Hematopoietic multipotent progenitor cell treated with erythropoietin and hydrocortisone succinate and interleukin-3 and kit ligand, for 8 days (in vitro differentiated cells): Measurements from ENCODE around the gene TRIM42.

Experiments used
- DNase-seq: peaks from one replicate; pipeline ENCODE4 v3.0.0-alpha.2; 2015

Gene TRIM42

DNA sequence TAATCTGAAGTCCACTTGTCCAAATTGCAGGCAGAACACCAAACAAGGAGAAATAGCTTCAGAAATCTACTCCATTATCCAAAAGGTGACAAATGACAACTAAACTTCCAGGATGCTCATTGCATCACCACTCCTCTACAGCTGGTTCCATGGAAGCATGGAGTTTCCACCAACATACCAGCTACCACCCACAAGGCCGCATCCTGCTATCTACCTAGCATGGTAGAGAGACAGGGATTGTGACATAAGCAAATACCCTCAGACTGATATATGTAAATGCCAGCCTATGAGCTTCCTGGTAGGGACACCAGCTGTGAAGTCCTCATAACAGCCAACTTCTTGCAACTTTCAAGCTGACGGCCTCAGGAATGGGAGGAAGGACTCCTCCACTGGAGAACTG lies at the start of gene TRIM42:
TSS of gene TRIM42 (plus strand) at position 301 of the 400 bp plus-strand sequence. CDS start 166 bp downstream, outside the sequence.
- DNase-seq = no peak

DNA sequence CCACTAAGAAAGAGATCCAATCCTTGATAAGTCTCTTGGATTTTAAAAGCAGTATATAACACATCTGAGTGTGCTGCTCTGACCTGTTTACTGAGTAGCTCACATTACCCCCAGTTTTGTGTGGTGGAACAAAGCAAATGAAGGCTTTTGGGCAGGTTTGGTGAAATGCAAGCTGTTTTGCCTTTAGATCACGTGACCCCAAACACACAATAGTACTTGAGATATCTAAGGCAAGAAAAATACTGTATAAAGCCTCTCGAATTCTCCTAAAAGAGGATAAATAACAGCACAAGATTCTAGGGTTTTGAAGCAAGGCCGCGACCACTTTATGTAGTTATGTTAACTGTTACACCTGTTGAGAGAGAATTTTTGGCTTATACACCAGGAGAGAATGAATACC lies 49.3 kb upstream of the TRIM42 start:
- no peak for DNase-seq

DNA sequence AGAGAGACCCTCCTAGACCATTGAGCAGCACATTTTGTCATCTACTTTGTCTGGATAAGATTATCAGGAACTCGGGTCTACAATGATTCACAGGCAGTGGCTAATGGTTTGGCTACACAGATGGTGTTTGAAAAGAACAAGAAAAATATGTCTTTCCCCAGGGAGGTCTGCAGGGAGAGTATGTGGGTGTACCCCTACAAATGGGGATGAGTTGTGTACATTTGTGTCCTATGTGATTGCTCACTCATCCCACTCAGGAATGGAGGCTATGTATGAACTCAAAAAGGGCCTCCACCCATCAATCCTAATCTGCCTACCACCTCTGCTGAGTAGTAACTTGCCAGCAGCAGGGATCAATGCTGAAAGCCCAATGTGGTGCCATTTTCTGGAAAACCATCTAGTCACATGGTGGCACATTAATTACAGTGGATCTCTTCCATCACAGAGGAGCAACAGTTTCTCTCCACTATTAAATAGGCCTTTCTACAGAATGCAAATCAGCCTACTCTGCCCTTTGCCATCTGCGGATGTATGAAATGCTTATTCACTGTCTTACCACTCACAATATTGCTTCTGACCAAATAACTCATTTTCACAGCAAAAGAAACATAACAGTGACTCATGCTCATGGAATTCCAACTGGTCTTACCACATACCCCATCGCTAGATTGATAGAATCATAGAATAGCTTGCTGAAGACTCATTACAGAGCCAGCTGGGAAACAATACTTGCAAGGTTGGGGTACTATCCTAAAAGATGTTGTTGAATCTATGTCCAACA lies 48.3 kb upstream of the TRIM42 start:
- DNase-seq = no peak

DNA sequence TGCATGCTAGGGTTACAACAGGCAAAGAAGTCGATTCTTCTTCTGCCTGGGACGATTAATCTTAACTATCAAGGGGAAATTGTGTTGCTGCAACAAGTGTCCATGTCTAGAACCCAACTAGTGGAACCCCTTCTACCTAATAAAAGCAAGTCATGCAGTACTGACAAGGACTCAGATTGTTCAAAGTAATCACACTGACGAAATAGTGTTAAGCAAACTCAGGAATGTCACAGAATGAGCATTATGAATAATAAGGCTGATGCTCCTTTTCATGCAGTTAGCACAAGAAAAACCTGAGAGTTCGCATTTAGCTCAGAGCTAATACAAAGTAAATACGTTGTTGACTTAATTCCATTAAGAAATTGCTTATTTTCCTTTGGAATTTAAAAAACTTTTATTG lies 47.5 kb upstream of the TRIM42 start:
- no peak for DNase-seq

DNA sequence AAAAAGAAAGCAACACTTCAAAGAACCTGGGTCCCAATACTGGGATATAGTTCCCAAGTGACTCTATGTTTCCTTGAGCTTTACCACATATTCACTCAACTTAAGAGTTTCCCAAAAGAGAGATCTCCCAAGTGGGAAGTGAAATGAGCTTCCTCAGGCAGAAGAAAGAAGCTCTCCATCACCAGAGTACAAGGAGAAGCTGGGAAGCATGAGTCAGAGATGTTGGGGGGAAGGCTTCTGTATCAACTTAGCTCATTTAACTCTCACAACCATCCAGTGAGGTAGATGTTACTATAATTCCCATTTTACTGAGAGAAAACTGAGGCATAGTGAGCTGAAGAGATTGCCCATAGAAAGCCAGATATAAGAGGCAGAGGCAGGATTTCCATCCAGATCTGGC lies 47.0 kb upstream of the TRIM42 start:
- DNase-seq = no peak

DNA sequence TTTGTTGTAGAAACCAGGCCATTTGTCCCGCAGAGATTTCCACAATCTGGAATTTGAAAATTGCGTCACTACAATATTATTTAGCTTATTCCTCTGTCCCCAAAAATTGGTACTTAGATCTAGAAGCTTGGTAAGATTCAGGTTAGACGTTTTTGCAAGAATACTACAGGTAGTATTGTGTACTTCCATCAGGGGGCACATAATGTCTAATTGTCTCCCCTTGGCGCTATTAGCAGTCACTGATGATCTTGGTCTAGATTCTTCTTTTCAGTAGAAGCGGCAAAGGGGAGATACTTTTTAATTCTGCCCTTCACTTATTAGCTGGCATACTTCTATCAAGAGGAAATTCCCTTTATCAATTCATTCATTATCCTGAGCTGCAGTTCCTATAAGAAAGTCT lies 42.6 kb upstream of the TRIM42 start:
- DNase-seq = no peak

DNA sequence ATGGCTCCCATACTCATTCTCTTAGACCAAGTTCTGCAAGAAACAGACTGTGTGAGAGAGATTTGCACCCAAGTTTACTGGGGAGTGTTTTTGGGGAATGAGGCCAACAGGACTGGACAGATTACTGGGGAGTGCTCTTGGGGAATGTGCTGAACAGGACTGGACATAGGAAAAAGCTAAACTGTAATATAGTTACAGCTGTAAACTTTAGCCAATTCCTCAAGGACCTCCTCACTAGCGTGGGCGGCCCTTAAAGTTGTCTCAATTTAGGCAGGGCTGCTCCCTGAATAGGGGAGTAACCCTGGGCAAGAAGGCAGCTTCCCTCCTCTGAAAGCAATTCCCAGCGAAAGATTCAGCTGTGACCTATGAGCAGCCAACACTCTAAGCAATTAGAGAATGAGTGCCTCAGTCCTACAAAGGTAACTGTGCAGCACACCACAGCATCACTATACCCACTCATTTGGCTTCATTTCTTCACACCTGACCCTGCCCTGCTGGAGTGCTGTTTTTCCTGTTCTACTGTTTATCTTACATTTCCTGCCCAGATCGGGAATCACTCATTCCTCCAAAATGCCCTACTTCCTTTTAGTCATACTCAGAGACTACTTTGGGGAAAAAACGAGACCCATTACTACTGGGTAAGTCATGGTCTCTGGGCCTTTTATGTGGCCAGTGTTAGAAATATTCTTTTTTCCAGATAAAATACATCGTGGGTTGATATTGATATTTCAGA lies 41.3 kb upstream of the TRIM42 start:
- no peak for DNase-seq

DNA sequence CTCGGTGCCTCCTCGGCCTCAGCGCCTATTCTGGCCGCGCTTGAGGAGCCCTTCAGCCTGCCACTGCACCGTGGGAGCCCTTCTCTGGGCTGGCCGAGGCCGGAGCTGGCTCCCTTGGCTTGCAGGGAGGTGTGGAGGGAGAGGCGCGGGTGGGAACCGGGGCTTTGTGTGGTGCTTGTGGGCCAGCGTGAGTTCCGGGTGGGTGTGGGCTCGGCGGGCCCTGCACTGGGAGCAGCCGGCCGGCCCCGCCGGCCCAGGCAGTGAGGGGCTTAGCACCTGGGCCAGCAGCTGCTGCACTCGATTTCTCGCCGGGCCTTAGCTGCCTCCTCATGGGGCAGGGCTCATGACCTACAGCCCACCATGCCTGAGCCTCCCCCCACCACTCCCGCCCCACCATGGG lies 26.6 kb upstream of the TRIM42 start:
- DNase-seq = no peak

DNA sequence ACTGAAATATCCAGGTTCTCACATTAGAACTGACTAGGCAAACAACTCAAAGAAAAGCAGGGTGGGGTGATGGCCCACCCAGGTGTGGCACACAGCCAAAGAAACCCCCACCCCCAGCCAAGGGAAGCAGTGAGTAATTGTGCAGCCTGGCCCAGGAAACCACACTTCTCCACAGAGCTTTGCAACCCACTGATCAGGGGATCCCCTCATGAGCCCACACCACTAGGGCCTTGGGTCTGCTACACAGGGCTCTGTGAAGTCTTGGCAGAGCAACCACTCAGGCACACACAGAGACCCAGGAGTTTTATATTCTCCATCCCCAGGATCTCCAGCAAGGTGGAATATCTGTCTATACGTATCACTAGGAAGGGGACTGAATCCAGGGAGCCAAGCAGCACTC lies 22.2 kb upstream of the TRIM42 start:
- no peak for DNase-seq

DNA sequence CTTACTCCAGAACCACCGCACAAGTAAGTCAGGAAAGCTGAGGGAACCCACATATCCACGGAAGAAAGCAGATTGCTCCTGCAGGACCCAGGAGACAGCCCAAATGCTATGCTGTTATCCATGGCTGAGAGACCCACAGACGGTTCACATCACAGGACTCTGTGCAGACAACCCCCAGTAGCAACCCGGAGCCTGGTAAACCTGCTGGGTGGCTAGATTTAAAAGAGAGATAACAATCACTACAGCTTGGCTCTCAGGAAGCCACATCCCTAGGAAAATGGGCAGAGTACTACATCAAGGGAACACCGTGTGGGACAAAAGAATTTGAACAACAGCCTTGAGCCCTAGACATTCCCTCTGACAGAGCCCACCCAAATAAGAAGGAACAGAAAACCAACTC lies 13.8 kb upstream of the TRIM42 start:
- no peak for DNase-seq

DNA sequence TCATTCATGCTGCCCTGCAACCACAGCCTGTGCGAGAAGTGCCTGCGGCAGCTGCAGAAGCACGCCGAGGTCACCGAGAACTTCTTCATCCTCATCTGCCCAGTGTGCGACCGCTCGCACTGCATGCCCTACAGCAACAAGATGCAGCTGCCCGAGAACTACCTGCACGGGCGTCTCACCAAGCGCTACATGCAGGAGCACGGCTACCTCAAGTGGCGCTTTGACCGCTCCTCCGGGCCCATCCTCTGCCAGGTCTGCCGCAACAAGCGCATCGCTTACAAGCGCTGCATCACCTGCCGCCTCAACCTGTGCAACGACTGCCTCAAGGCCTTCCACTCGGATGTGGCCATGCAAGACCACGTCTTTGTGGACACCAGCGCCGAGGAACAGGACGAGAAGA lies 4.7 kb downstream of the TRIM42 start:
- no peak for DNase-seq

DNA sequence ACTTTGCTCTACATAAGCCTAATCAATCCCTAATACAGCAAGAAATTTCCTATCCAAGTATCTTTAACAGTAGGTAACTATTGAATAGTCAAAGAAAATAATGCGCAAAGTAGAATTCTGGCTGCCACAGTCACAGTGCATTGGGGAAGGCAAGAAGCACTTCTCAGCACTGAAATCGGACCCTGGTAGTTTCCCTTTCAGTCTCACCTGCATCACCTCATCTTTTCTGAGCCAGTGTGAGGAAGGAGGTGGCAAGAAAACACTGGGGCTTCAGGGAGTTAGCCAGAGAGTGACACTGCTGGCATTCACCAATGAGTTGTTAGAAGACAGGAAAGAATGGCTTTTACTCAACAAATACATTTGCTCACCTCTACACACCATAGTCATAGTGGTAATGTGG lies 8.3 kb downstream of the TRIM42 start:
- no peak for DNase-seq

DNA sequence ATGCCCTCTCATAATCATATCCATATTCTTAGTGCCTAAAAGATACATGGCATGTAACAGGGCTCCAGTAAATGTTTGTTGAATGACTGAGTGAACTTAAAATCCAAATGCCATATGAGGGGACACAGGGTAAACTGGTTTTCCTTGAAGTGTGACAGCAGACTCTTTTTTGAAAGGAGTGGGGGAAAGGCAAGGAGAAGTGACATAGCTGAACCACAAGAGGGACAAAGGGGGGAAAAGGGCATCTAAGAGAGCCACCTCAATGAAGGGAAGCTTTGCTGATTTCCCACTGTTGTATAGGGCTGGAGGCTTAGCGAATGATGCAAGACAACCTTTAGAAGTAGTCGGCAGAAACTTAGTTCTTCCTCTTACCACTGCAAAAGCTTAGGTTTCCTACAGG lies 9.1 kb downstream of the TRIM42 start:
- DNase-seq = no peak

DNA sequence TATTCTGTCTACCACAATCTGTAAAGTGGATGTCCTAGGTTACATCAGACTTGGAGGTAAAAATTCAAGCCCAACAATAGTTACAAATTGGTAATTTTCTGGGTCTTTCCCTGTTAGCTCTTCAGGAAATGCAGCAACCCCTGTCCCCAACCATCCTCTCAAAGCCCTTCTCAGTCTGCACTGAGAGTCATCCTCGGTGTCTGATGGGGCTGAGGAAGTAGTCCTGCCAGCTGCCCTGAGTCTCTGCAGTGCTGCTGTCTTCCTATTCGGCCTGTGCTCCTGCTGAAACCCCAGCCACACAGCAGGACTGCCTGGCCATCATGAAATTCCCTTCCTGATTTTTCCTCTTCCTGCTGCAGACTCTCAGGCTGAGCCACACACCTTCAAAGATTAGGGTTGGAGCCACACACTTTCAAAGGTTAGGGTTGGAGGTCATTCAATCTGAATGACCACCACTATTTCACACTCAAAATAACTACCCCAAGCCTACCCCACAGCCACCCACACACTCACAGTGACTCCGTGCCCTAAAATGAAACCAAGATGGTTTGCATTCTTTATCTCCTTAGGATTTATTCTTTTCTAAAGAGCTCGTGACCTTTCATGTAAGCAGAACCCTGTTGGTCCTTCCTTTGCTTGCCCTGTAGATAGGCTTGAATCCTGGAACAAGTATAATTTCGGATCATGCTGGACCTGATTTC lies 17.6 kb downstream of the TRIM42 start:
- DNase-seq = no peak

DNA sequence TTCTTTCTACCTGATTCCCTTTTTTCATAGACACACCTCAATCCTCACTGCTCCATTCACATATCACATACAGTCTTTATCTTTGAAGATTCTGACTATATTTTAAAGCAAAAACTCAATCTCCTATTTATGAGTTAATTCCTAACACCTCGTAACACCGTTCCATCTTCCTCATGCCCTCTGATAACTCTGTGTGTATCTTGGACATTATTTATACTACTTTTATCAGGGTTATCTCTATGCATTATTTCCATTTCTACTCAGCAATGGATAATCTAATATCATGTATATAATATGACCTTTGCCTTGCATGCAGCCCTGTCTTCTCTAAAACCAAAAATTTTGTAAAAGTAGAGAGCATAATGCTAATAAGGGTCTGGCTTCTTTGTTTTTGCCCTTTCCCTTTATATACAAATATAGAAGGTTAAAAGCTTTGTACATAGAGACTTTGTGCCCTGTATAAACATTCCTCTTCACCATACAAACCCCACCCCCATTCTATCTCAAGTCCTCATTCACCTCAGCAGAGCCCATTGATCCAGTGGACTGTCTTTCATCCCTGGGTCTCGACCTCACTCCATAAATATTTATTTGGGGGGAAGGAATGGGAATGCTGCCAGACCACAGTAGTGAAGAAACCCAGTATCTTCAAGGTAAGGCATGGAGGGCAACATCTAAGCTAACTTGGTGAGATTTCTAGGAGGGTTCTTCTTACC lies 21.8 kb downstream of the TRIM42 start:
- DNase-seq = no peak

DNA sequence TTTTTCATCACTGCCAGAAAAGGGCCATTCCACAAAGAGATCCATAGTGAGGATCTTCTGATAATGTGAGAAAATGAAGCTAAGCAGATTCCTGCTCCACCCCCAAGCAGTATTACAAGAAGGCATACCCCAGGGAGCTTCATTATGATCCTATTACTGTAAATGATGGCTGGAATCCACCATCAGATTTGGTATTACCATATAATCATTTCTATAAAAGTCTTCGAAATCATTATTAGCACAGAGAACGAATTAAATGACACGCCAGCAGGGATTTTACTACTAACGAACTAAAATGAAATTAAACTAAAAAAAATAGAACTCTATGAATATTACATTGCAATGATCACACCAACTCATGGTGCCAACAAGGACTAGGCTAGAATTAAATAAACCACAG lies 24.4 kb downstream of the TRIM42 start:
- no peak for DNase-seq

DNA sequence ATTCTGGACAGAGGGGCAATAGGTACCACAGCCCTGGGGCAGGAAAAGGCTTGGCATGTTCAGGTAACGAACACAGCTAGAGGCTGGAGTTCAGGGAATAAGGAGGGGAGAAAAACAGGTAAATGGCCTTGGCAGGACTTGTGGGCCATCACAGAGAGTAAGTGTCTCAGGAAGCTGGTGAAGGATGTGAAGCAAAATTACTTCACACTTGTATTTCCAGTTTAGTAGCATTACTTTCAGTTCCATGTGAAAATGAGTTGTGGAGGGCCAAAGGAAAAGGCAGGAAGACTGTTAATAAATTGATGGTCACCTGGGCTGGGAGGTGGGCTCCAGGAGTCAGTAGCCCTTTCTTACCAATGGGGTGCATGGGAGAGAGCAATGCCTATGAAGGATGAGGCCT lies 25.6 kb downstream of the TRIM42 start:
- DNase-seq = no peak

DNA sequence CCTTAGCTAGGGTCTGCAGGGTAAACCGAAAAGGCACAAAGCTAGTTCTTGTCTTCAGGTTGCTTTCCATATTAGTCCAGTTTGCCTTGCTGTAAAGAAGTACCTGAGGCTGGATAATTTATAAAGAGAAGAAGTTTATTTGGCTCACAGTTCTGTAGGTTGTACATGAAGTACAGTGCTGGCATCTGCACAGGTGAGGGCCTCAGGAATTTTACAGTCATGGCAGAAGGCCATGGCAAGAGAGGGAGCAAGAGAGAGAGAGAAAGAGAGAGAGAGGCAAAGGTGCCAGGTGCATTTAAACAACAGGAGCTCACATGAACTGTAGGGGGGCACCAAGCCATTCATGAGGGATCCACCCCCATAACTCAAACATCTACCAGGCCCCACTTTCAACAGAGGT lies 26.9 kb downstream of the TRIM42 start:
- no peak for DNase-seq

DNA sequence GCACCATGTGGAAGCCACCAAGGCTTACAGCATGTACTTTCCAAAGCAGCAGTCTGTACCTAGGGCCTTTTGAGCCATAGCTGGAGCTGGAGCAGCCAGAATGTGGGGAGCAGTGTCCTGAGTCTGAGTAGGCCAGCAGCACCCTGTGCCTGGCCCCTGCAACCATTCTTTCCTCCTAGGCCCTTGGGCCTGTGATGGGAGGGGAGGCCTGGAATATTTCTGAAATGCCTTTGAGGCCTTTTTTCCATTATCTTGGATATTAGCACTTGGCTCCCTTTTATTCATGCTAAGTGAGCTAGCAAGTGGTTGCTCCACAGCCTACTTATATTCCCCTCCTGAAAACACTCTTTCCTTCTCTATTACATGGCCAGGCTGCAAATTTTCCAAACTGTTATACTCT lies 28.1 kb downstream of the TRIM42 start:
- no peak for DNase-seq

DNA sequence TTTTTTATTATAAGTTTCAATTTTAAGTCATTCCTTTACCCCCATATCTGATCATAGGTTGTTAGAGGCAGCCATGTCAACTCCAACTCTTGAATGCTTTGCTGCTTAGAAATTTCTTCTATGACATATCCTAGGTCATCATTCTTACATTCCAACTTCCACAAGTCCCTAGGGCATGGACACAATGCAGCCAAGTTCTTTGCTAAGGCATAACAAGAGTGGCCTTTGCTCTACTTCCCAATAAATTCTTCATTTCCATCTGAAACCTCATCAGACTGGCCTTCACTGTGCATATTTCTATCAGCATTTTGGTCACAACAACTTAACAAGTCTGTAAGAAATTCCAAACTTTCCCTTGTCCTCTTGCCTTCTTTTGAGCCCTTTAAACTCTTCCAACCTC lies 28.5 kb downstream of the TRIM42 start:
- DNase-seq = no peak

DNA sequence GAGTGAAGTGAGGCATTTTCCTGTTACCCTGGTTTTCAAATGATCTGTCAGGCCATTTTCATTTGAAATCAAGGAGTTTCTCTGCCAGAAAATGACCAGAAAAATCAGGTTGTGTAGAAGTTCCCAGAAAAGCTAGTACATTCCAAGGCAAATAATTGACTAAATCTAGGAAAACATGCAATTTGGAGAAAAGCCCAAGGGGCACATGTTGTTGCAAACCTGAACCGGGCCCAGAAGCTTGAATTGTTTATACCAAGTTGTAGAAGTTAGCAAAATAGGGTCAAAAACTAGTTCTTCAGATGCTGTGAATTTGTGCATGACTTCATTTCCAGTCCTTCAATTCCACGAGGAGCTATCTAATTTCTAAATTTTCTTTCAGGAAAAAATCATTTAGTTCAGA lies 31.0 kb downstream of the TRIM42 start:
- DNase-seq = no peak

DNA sequence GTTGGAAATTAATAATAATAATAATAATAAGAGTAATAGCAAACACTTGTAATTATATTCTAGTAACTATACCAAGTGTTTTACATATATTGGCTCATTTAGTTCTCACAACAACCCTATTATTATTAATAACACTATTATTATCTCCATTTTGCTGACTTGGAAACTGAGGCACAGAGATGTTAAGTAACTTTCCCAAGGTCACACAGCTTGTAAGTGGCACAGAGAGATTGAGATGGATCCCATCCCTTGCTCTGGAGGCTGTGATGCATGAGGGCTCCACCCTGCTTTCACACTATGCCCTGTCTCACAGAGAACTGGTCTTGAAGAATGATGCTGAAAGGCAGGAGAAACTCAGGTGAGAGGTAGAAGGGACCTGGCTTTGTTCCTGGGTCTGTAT lies 31.9 kb downstream of the TRIM42 start:
- no peak for DNase-seq

DNA sequence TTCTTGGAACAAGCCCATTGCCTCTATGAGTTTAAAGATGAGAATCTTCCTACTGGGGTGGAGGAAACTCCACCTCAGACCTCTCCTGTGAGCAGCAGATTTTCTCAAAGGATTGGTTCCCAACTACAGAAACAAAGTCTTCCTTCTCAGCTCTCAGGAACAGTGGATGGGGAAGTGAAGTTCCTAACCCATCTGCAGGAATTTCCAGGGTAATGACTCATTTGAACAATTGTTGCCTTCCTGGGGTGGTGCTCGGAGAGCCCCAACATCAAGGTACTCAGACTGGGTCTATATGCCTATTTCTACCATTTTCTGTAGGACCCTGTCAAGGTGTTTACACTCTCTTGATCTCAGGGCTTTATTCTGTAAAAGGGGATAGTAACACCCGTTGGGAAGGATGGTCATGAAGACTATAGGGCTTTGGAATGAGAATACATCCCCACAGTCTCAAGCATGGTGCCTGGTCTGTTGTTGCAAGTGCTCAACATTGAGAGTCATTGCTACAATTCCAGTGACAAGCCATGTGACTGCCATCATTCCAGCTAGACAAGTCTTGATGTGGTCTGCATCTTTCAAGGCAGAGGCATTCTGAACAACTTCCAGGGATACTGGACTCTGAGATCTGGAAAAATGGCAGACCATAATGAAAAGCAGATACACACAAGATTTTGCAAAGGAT lies 33.0 kb downstream of the TRIM42 start:
- DNase-seq = no peak
